ENCODE measurements around the gene TMEM50A.
"Not testable (repeated sequence)": the region's sequence is repeated elsewhere in the genome, so short reads cannot be mapped to it uniquely, and the experiment has no call there.

TMEM50A gene

GRCh38 chr1:25337483-25338187 is 499 bp upstream of the TMEM50A start:
- peak; percentile 16 for DNase-seq

- no peak for DNase-seq
Measured at GRCh38 chr1:25338986-25339385, 852 bp downstream of the TMEM50A start.

DNA sequence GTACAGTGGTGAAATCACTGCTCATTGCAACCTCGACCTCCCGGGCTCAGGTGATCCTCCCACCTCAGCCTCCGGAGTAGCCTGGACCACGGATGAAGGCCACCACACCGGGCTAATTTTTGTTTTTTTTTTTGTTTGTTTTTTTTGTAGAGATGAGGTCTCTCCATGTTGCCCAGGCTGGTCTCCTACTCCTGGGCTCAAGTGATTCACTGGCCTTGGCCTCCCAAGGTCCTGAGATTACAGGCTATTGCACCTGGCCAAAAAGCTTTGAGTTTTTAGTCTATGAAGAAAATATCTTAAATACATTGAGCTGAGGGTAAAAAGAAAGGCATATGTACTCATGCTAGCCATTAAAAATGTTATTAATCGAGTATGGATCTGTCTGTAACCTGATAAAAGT is 3.6 kb downstream of the TMEM50A start:
- DNase-seq, result no peak

- no peak for DNase-seq
Measured at GRCh38 chr1:25342846-25343245, 4.7 kb downstream of the TMEM50A start.

DNA sequence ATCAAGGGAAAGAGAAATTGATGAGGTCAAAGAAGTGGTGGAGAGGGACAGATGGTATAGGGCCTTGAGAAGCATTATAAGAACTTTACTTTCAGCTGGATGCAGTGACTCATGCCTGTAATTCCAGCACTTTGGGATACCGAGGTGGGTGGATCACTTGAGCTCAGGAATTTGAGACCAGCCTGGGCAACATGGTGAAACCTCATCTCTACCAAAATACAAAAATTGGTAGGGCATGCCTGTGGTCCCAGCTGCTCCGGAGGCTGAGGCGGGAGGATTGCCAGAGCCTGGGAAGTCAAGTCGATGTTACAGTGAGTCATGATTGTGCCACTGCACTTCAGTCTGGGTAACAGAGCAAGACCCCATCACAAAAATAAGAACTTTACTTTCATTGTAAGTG is 5.7 kb downstream of the TMEM50A start:
- DNase-seq, result no peak

GRCh38 chr1:25347556-25347955 is 9.4 kb downstream of the TMEM50A start:
- DNase-seq, result no peak

- DNase-seq, result no peak
Measured at GRCh38 chr1:25349606-25350005, 11.5 kb downstream of the TMEM50A start.

GRCh38 chr1:25355841-25356395 is 17.8 kb downstream of the TMEM50A start:
- no peak for DNase-seq

DNA sequence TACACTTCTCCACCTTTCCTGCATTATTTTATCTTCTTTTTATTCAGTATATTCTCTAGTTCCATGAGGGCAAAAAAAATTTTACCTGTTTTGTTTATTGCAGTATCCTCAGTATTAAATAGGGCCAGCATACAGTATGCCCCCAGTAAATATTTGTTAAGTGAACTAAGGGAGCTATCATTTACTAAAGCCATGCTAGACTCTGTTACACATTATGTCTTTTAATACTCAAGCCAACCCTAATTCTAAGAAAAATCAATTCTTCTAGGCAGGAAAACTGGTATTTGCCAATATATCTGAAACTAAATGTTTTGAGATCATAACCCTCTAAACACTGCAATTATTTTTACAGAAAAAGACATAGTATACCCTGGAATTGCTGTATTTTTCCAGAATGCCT is 18.3 kb downstream of the TMEM50A start:
- DNase-seq, result no peak

DNA sequence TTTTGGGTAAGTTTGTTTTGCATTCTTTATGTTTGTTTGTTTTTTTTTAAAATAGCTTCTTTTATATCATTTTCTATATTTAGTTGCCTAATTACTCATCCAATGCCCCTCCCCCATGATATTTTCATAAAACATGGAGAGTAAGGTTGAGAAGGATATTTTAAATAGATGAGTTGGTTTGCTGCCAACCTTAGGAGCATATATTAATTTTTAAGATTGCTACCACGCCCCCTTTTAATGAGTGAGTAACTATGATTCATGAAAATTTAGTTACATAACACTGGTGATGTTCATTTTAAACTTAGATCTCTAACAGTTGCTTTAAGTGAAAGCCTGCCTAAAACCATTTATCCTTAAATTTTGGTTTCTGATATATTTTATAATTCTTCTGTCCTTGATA is 18.7 kb downstream of the TMEM50A start:
- DNase-seq, result no peak

GRCh38 chr1:25360596-25361581 is 22.8 kb downstream of the TMEM50A start:
- no peak for DNase-seq

DNA sequence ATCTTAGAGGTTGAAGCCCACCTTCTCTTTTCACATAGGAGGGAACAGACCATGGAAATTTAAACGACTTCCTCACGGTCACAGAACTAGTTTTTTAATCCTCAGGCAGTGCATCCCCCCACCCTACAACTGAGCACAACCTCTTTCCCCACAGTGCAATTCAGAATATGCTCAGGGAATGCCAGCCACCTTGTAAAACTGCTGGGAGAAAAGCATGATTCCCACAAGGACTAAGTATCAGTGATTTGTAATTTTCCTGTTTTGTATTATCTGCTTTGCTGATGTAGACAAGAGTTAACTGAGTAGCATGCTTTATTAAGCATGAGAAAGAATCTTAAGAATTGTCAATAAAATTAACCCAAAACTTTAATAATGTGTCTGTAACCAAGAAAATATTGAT is 23.8 kb downstream of the TMEM50A start:
- no peak for DNase-seq

DNA sequence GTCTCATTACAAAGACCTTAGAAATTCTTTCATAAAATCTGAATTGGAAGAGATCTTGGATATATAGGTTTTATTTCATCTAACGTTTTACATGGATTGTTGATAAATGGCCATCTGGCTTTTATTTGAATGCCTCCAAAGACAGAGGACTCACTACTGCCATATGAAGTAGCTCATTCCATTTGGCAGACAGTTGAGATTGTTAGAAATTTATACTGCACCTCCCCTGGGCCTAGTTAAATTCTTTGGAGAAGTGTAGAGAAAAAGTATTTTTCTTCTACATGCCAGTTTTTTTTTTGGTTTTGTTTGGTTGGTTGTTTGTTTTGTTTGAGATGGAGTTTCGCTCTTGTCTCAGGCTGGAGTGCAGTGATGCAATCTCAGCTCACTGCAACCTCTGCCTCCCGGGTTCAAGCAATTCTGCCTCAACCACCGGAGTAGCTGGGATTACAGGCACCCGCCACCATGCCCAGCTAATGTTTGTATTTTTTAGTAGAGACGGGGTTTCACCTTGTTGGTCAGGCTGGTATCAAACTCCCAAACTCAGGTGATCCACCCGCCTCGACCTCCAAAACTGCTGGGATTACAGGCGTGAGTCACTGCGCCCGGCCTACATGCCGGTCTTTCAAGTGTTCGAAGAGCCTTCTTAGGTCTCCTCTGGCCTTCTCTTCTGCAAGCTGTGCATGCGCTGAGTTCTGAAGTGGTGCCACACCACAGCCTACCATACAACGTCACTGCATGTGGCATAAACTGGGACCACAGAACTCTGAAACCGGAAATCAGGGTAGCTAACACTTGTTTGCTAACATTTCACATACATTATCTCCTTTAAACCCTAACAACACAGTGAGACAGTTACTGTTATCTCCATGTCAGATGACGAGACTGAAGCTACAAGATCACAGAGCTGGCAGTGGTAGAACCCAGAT is 24.8 kb downstream of the TMEM50A start:
- DNase-seq, result not testable (repeated sequence)

DNA sequence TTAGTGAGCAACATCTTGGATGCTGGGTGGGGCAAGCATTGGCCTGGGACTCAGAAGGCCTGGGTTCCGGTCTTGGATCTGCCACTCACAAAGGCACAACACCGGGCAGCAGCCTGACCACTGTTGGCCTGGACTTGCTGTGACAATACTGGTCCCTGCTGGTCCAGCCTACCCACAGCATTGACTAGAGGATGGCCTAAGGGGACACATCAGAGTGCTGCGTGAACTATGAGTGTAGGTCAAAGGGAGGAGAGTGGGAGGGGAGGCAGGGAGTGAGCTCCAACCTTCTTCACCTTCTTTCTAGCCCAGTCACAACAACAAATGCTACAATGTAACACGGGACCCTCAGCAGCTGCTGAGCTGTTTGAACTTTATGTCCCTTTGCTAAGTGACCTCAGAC is 31.1 kb downstream of the TMEM50A start:
- no peak for DNase-seq

GRCh38 chr1:25369691-25370271 is 31.6 kb downstream of the TMEM50A start:
- not testable (repeated sequence) for DNase-seq

DNA sequence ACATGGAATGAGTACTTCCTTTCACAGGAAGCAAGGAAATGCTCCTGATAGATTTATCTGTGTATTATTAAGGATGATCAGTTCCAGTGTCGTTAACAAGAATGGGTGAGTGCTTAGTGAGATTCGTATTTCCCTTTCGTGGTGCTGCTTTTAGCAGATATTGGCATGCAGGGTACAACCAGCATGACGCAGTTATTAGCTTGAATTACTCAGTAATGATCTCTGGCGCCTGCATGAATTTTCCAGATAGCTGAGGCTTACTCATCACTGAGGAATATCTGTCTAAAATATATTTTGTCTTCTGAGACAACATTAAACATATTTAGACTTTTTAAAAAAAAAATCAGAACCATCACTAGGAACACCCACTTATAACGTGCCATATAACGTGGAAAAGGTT is 33.6 kb downstream of the TMEM50A start:
- DNase-seq, result not testable (repeated sequence)

GRCh38 chr1:25378367-25378766 is 40.2 kb downstream of the TMEM50A start:
- not testable (repeated sequence) for DNase-seq

GRCh38 chr1:25382543-25382942 is 44.4 kb downstream of the TMEM50A start:
- not testable (repeated sequence) for DNase-seq

DNA sequence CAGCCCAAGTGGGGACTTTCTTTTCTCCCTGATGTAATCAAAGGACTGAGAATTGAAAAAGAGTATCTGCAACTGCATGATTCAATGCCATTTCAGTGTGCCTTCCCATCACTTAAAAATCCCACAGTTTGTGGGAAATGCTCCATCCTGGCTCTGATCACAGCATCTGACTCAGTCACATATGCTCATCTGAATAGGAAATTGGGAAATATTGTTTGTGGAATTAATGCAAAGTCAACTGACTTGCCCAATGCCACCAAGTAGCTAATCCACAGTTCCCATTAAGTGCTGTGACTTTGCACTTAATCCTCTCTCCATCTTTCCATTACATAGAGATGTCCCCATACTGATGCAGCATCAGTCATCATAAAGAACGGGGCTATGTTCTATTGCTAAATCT is 45.0 kb downstream of the TMEM50A start:
- not testable (repeated sequence) for DNase-seq

DNA sequence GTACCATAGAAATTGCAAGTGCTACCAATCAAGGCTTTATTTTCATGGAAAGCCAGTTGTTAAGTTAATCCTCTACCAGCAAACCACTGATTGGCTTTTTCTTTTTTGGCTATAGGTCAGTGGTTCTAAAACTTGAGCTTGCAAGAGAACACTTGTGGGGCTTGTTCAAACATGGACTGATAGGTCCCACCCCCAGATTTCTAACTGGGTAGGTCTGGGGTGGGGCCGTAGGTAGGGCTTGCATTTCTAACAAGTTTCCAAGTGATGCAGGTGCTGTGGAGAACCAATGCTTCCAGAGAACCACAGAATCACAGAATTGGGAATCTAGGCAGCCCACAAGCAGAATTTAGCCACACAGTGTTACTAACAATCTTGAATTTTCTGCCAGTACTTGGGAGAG is 45.7 kb downstream of the TMEM50A start:
- DNase-seq, result not testable (repeated sequence)

GRCh38 chr1:25387096-25387495 is 49.0 kb downstream of the TMEM50A start:
- DNase-seq, result not testable (repeated sequence)

DNA sequence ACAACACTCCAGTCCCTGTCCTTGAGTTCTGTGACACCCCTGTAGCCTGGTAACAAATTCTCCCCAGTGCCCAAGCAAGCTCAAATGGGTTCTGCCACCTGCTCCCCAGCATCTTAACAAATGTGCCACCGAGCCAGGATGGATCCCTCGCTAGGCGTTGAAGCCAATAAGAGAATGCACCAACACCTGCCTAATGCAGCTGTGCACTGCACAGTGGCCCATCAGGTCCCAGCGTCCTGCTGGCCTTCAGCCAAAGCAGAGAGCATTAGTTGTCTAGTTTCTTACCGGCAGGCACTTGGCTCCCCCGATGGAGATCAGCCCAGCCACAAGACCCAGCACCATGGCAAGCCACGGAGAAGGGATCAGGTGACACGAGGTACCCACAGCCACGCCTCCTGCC is 50.6 kb downstream of the TMEM50A start:
- not testable (repeated sequence) for DNase-seq
